NCI-H748 treated with DMSO at 0.1 percent for 48 hours (cell line): Measurements from ENCODE around the gene DEUP1.

Experiments
- DNase-seq: peaks from one replicate; lab custom pipeline; 2025; lab: John Stamatoyannopoulos, UW

DEUP1 gene

GRCh38 chr11:93480256-93480655 lies 149.7 kb downstream of the DEUP1 start:
- no peak for DNase-seq

DNA sequence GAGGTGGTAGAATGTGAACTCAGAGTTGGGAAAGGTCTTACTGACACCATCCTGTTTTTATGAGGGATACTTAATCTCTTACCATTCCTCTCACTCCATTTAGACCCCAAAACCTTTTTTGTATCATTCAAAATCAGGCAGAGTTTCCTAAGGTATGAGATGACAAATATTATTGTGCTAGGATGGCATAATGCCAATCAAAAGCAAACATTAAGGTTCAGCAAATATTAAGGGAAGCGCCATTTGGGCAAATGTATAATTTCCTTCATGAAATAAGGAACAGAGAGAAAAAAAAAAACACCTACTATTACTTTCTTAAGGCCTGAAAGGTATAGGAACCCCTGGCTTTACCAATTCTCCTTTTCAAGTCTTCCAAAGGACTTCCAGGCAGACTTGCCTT lies 150.2 kb downstream of the DEUP1 start:
- no peak for DNase-seq

GRCh38 chr11:93481279-93481678 lies 150.7 kb downstream of the DEUP1 start:
- DNase-seq, result no peak

DNA sequence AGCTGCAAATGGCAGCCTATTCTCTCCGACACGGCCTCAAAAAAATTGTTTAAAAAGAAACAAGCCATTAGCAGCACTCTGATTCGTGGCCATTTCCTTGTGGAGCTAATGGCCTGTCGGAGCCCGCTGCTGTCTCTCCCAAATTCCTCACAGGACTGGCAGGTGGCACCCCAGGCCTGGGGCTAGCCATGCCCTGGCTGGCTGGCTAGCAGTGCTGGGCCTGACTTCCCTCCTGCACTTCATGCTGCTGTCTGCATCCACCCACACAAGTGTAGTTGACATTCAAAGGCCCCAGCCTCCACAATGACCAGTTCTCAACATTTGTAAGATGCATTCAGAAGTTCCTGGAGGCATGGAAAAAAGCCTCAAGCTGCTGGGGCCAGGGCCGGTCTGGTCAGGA lies 151.2 kb downstream of the DEUP1 start:
- DNase-seq, result no peak

DNA sequence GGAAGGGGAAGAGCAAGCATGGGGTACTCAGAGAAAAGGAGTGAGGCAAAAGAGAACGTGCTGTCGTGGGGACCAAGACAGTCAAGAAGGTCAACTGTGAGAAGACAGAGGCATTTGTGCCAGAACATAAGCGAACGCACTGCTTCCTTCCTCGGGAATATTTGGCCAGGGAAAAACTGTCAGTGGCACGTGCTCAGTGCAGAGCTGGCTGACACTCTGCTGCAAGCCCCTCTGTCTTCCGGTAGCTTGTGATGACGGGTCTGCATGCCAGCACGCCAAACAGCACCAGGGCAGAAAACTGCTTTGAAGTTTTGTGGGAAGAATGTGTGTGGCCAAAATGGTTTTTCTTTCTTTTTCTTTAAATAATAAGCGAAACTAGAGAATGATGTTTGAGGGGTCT lies 152.0 kb downstream of the DEUP1 start:
- DNase-seq, result no peak

DNA sequence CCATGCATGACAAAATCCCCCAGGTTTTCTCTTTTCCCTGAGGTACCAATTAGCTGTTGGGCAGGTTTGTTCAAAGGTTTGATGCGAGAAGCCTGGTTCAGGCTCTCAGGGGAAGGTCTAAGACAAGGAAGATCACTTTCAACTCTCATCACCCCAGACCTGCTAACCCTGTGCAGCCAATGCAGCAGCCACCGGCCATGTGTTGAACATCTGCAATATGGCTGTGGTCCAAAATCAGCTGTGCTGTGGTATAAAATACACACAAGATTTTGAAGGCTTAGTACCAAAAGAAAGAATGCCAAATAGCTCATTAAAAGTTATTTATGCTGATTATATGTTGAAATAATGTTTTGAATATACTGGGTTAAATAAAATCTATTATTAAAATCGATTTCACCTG lies 154.2 kb downstream of the DEUP1 start:
- DNase-seq, result no peak

DNA sequence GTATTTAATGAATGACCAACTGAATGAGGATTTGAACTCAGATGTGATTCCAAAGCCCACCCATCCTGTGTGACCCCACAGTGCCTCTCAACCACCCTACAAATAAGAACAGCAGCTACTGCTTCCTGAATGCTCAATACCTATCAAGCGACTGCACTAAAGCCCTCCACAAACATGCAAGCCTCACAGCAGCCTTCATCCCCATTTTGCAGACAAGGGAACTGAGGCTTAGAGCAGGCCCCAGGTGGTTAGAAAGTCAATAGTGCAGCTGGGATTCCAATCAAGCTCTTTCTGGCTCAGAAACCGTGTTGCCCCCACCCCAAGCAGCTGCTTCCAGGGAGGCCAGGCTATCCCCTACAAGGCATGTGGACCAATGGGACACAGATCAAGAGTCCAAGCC lies 155.4 kb downstream of the DEUP1 start:
- DNase-seq, result no peak

GRCh38 chr11:93487032-93487483 lies 156.5 kb downstream of the DEUP1 start:
- peak; percentile 2 for DNase-seq
